ENCODE data around the gene SLC9C1.

GRCh38 chr3:112136959-112137693 lies 156.9 kb downstream of the SLC9C1 start:
- no peak for TF ChIP-seq EZH2phosphoT487 (IDR thresholded peaks at IDR 0.05; ENCODE audit: low read depth, severe bottlenecking, unreplicated experiment)
- TF ChIP-seq CTCF (IDR thresholded peaks at IDR 0.05; ENCODE audit: poor library complexity): peak; percentile 69
- no peak for TF ChIP-seq EZH2 (IDR thresholded peaks at IDR 0.05; ENCODE audit: borderline replicate concordance)
